GM19452 (cell line): Measurements from ENCODE around the gene TLE6.
"Not testable (repeated sequence)": the region's sequence is repeated elsewhere in the genome, so short reads cannot be mapped to it uniquely, and the experiment has no call there.

Experiments
- ATAC-seq: cut with Tn5 transposase; IDR thresholded peaks from one replicate; pipeline ENCODE4 v1.9.1; 2021; ENCODE audit not compliant: unreplicated experiment

Gene TLE6

GRCh38 chr19:3027292-3027691 lies 49.9 kb downstream of the TLE6 start:
- ATAC-seq, result no peak

GRCh38 chr19:3027981-3028304 lies 50.6 kb downstream of the TLE6 start:
- no peak for ATAC-seq

- ATAC-seq, result no peak
Measured at GRCh38 chr19:3028305-3029064, 51.1 kb downstream of the TLE6 start.

DNA sequence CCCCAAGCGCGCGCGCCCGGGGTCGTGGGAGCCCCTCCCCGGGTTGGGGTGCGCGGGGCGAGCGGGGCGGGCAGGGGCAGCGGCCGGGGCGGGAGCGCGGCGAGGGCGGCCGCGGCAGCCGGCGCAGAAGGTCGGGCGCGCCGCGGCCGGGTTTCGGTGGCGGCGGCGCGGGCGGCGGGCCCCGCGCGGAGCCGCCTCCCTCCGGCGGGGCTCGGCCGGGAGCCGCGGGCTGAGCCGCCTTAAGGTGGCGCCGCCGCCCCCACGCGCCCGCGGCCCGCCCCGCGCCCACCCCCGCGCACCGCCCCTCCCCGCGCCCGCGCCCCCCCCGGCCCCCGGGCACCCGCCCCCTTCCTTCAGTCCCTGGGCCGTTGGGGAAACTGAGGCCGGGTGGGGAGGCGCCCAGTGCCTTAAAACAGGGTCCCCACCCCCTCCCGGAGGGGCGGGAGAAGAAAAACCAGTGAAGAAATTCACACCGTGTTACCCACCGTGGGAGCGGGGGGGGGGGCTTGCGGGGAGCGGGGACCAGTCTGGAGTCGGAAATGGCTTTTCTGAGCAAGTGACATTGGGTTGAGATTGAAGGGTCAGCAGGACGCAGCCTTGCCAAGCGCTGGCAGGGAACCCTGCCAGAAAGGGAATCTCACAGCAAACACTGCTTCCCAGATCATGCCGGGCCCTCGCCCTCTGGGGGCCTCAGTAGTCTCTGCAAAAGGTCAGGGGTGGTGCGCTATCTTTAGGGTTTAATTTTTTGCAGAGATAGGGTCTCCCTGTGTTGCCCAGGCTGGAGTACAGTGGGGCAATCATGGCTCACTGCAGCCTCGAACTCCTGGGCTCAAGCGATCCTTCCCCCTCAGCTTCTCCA lies 51.9 kb downstream of the TLE6 start, which contains the start of gene TLE2:
TSS of gene TLE2 (minus strand) at position 216 of the 859 bp plus-strand sequence. CDS start 376 bp downstream, outside the sequence.
- ATAC-seq, result no peak

GRCh38 chr19:3031607-3031867 lies 54.2 kb downstream of the TLE6 start:
- ATAC-seq, result no peak

DNA sequence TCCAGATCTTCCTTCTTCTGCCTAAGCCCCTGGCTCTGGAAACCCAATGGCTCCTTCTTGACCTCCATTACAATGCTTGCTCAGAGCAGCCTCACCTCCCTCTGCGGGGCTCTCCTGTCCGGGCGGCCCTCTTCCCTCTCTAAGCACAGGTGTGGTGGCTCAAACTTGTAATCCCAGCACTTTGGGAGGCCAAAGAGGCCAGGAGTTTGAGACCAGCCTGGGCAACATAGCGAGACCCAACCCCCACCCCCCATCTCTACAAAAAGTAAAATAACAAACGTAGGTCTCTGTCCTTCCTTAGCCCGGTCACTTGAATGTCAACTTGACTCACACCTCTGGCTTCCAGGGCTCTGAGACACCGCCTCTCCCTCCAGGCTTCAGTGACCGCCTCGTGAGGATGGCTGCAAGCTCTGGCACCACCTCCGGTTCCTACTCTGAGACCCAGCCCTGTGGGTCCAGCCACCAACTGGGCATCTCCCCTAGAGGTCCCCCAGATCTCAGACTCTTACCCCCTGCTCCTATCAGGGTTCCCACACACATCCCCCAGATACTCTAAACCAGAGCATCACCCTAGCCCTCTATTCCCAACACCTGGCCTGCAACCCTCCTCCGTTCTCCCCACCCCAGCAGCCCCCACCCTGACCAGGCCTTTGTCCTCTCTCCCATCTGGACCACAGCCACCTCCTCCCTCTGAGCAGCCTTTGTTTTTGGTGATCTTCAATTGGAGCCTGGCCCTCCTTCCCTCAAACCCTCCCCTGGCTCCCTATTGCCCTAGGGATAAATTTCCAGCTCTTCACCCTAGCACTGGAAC lies 56.4 kb downstream of the TLE6 start:
- ATAC-seq, result no peak

DNA sequence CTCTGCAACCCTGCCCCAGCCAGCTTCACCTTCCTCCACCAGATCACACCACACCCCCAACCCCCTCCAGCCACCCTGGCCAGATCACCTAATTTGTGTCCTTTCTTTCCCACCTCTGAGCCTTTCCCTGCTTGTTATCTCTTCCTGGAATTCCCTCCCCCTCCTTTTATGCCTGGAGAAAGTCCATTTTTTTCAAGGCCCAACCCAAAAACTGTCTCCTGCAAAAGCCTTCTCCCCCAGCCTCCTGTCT lies 57.0 kb downstream of the TLE6 start:
- ATAC-seq, result no peak

GRCh38 chr19:3034656-3035541 lies 57.5 kb downstream of the TLE6 start:
- ATAC-seq, result no peak

DNA sequence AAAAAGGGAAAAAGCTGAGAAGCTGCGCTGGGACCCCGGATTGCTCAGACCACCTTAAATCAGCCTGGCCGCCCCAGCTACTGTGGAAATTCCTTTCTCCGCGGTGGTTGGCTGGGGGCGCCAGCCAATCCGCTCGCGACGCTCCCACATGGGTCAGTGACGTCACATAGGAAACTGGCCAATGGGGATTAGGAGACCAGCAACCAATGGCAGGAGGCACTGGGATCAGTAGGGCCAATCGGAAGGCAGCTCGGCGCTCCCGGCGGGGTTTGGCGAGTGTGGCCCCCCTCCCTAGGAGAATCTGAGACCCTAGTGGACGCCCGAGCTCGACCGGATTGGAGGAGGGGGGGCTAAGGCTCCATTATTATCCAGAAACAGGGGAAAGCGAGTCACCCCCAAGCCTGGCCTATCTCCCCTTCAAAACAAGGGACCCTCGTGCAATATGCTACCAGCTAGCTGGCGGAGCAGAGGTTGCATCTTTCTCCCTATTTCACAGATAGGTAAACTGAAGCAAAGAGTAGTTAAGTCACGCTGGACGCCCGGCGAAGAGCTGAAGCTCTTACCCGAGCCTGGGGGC lies 58.3 kb downstream of the TLE6 start:
- ATAC-seq, result peak; percentile 76

GRCh38 chr19:3036119-3036976 lies 59.0 kb downstream of the TLE6 start:
- ATAC-seq, result peak; percentile 59

- not testable (repeated sequence) for ATAC-seq
Measured at GRCh38 chr19:3036977-3037544, 59.7 kb downstream of the TLE6 start.

GRCh38 chr19:3038214-3038613 lies 60.9 kb downstream of the TLE6 start:
- no peak for ATAC-seq

GRCh38 chr19:3039125-3039524 lies 61.8 kb downstream of the TLE6 start:
- ATAC-seq, result no peak

DNA sequence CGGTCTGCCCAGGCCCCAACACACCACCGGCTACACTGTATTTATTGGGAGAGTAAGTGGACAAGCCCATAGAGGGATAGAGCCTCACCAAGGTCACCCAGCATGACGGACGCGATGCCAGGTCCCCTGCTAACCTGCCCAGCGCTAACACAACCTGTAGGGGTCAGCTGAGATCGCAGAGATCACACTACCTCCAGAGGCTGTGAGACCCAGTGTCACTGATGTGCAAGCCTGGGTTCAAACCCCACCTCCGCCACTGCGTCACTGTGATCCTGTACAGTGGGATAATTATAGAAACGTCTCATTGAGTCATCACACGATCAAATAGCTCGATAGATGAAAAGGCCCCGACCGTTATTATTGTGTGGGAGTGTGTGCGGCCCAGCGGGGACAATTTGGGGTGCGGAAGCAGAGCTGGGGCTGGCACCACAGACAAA lies 62.3 kb downstream of the TLE6 start:
- ATAC-seq, result no peak

DNA sequence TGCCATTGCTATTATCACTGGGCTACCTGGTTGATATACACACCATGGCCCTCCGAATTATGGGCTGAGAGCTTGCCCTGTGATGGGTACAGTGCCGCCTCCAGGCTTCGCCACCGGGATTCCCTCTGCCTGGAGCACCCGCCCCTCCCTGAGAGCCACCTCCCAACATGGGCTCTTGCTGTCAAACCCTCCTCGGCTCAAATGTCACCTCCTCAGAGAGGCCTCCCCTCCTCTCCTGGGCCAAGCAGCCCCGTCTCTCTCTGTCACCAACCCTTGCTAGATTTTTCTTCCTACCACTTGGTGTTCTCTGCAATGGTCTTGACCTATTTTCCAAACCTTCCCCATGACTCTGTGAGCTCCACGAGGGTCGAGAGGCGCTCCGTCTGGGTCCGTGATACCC lies 64.0 kb downstream of the TLE6 start:
- no peak for ATAC-seq

DNA sequence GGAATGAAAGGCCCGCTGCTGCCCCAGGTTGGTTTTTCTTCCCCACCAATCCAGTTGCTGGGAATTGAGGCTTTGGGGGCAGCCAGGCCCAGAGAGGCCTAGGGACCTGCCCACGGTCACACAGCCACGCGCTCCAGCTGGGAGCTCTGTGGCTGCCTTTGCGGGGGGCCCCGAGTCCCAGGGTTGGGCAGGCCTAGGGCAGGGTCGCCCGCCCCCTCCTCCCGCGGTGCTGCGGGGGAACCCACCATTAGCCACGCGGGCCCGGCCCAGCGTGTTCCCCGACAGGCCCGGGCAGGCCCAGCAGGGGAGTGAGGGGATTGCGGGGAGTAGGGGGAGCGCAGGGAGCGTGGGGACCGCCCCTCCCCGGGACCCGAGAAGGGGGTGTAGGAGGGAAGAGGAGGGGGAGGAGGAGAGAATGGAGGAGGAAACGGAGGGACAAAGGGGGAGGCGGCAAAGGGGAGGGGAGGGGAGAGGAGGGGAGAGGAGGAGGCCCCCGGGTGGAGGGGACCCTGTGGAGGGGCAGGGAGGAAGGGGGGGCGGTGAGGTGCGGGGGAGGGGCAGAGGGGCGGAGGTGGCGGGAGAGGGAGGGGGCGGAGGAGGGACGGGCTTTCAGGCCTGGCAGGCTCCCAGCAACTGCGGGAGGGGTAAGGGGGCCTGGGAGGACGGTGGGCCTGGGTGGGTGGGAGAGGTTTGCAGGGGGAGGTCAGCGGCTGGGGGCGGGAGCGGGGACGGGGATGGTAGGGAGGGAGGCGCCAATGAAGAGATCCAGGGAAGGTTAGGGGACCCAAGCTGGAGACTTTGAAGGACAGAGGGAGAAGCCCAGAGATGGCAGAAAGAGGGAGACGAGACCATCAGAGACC lies 64.6 kb downstream of the TLE6 start:
- no peak for ATAC-seq

GRCh38 chr19:3042621-3043267 lies 65.4 kb downstream of the TLE6 start:
- ATAC-seq, result no peak
